OCI-LY1 (cell line): ENCODE measurements around the gene FDXR.

Experiments
- H2AFZ ChIP-seq: fragments of 200-600 bp; sonication (generic), shearing (Covaris generic); 2 replicates; pipeline ENCODE4 v1.6.0; 2014; ENCODE audit warnings: antibody characterized with exemption, mild to moderate bottlenecking, low read length
- H3F3A ChIP-seq: fragments of 200-600 bp; sonication (generic), shearing (Covaris generic); 2 replicates; pipeline ENCODE4 v1.6.0; 2014; ENCODE audit warnings: mild to moderate bottlenecking, antibody characterized with exemption, low read length, moderate library complexity; ENCODE audit not compliant: insufficient read depth
- H3K27ac ChIP-seq: fragments of 200-600 bp; sonication (generic); 2 replicates; pipeline ENCODE4 v1.5.1; 2014; ENCODE audit warnings: low read length, mixed run types, mild to moderate bottlenecking, low read depth; ENCODE audit not compliant: poor library complexity, severe bottlenecking
- H3K27me3 ChIP-seq: fragments of 200-600 bp; sonication (generic); 2 replicates; pipeline ENCODE4 v1.6.0; 2014; ENCODE audit warnings: antibody characterized with exemption, mild to moderate bottlenecking, low read length, moderate library complexity; ENCODE audit not compliant: insufficient read depth
- H3K36me3 ChIP-seq: fragments of 200-600 bp; sonication (generic); 2 replicates; pipeline ENCODE4 v1.6.1; 2014; ENCODE audit warnings: mild to moderate bottlenecking, antibody characterized with exemption, low read length, moderate library complexity, mixed read lengths; ENCODE audit not compliant: insufficient read depth
- H3K4me1 ChIP-seq: fragments of 200-600 bp; sonication (generic); 2 replicates; pipeline ENCODE4 v1.5.1; 2014; ENCODE audit warnings: mild to moderate bottlenecking, low read length, moderate library complexity; ENCODE audit not compliant: insufficient read depth, severe bottlenecking
- H3K4me2 ChIP-seq: fragments of 200-600 bp; sonication (generic), shearing (Covaris generic); 2 replicates; pipeline ENCODE4 v1.6.1; 2014; ENCODE audit warnings: low read length
- H3K4me3 ChIP-seq: fragments of 200-600 bp; sonication (generic); 2 replicates; pipeline ENCODE4 v1.5.1; 2014; ENCODE audit warnings: low read length, low read depth, mild to moderate bottlenecking, mixed read lengths; ENCODE audit not compliant: poor library complexity, severe bottlenecking
- H3K79me2 ChIP-seq: fragments of 200-600 bp; shearing (Covaris generic); 2 replicates; pipeline ENCODE4 v1.6.1; 2016; ENCODE audit warnings: mixed run types, low read length, mixed read lengths; ENCODE audit not compliant: insufficient read depth
- H3K9ac ChIP-seq: fragments of 200-600 bp; sonication (generic), shearing (Covaris generic); 2 replicates; pipeline ENCODE4 v1.6.1; 2014; ENCODE audit warnings: mild to moderate bottlenecking, low read length, mixed read lengths
- H3K9me2 ChIP-seq: fragments of 200-600 bp; sonication (generic), shearing (Covaris generic); 2 replicates; pipeline ENCODE4 v1.6.1; 2014; ENCODE audit warnings: low read depth, mild to moderate bottlenecking, low read length, mixed read lengths
- H3K9me3 ChIP-seq: fragments of 200-600 bp; shearing (Covaris generic); 2 replicates; pipeline ENCODE4 v1.6.1; 2014; ENCODE audit warnings: low read length, mixed read lengths
- H4K20me1 ChIP-seq: fragments of 200-600 bp; sonication (generic), shearing (Covaris generic); 2 replicates; pipeline ENCODE4 v1.6.0; 2016; ENCODE audit warnings: mild to moderate bottlenecking, low read length; ENCODE audit not compliant: insufficient read depth
- EZH2 ChIP-seq: fragments of 200-600 bp; sonication (generic), shearing (Covaris generic); IDR thresholded peaks from 2 replicates; pipeline ENCODE4 v1.8.0; 2017; ENCODE audit warnings: borderline replicate concordance, mixed run types, mild to moderate bottlenecking, antibody characterized with exemption, low read length, moderate library complexity, mixed read lengths
- TF ChIP-seq, protein P1 (sequence below): fragments of 200-600 bp; sonication (generic), shearing (Covaris generic); IDR thresholded peaks from 2 replicates; pipeline ENCODE4 v1.5.1; 2017; ENCODE audit warnings: mild to moderate bottlenecking, antibody characterized with exemption, low read length, moderate library complexity, mixed read lengths

Gene FDXR

DNA sequence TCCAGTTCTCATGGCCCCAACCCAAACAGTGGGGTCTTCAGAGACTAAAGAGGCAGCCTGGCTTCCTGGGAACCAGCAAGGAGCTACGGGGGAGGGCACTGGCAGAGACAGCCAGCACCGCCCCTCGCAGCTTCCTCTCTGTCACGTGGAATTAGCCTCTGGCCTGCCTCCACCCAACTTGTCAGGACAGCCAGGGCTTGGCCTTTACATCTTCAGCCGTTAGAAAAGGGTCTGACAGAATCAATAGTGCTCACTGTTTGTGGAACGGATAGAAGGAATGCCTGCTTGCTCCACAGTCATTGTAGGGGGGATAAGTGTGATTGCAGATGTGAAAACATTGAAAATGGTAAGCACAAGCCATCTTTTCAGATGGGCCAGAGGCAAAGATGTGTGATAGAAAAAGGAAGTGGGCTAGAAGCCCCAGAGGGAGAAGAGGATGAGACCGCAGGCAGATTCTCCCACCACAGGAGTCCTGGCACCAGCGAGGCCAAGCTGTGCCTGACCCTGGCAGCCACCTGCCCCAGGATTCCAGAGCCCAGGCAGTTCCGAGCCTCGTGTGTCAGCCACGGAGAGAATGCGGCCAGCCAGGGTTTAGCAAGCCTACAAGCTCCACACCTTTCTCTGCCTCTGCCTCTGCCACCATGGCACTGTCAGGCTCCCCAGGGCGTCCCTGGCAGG is 31.7 kb downstream of the FDXR start:
- peaks cover 2% of the 10 kb centered on the region; the same call in 1 of the 2 replicates for H3K36me3 ChIP-seq
- no peaks in the 10 kb centered on the region for H4K20me1 ChIP-seq
- TF ChIP-seq, protein P1, sequence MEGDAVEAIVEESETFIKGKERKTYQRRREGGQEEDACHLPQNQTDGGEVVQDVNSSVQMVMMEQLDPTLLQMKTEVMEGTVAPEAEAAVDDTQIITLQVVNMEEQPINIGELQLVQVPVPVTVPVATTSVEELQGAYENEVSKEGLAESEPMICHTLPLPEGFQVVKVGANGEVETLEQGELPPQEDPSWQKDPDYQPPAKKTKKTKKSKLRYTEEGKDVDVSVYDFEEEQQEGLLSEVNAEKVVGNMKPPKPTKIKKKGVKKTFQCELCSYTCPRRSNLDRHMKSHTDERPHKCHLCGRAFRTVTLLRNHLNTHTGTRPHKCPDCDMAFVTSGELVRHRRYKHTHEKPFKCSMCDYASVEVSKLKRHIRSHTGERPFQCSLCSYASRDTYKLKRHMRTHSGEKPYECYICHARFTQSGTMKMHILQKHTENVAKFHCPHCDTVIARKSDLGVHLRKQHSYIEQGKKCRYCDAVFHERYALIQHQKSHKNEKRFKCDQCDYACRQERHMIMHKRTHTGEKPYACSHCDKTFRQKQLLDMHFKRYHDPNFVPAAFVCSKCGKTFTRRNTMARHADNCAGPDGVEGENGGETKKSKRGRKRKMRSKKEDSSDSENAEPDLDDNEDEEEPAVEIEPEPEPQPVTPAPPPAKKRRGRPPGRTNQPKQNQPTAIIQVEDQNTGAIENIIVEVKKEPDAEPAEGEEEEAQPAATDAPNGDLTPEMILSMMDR: no peak
- no peak for TF ChIP-seq EZH2
- H3K4me1 ChIP-seq: peaks cover 9% of the 10 kb centered on the region
- H3K4me3 ChIP-seq: no peak overlapping the region
- no peaks in the 10 kb centered on the region for H3K9me3 ChIP-seq
- no peaks in the 10 kb centered on the region for H3K79me2 ChIP-seq
- H3K4me2 ChIP-seq: no peak overlapping the region
- H3F3A ChIP-seq: no peaks in the 10 kb centered on the region
- H3K9me2 ChIP-seq: no peaks in the 10 kb centered on the region
- H3K9ac ChIP-seq: no peak overlapping the region
- no peaks in the 10 kb centered on the region for H3K27me3 ChIP-seq
- H2AFZ ChIP-seq: no peak overlapping the region
- H3K27ac ChIP-seq: no peak overlapping the region

DNA sequence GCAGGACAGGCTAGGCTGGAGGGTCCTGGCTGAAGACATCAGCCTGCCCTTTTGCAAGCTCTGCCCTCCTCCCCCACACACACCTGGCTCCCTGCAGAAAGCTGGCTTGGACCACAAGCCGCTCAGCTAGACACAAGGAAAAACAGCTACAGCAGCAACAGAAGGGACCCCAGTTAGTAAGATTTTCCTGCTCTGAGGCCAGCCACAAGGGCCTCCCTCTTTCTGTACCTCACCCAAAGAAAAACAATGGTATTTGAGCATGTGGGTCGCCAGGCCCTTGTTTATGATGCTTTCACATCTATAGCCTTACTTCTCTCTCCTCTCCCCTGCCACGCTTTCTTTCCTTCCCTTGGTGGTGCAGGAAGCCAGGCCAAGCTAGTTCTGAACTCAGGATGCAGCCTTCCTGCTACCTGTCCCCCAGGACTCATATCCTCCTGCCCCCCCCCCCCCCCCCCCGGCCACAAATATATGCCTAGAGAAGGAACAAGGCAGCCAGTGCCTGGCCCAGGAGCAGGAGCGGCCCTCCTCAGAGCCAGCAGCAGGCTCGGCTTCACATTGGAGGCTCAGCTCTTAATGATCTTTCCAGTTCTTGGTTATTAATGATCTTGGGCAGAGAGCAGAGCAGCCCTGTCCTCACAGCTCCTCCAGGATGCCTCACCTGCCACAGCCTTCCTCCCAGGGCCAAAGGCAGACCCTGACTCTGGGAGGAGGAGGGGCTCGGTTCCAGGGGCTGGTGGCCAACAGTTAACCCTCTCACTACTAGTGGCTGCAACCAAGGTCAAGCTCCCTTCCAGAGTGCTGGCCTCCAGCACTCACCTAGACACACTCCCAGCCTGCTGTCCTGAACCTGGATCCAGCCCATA is 32.6 kb downstream of the FDXR start:
- no peak overlapping the region for H2AFZ ChIP-seq
- no peak overlapping the region for H3K4me2 ChIP-seq
- no peaks in the 10 kb centered on the region for H3K9me2 ChIP-seq
- no peaks in the 10 kb centered on the region for H3K27me3 ChIP-seq
- H3K36me3 ChIP-seq: peaks cover 4% of the 10 kb centered on the region; the same call in 1 of the 2 replicates
- peaks cover 9% of the 10 kb centered on the region for H3K4me1 ChIP-seq
- H3K79me2 ChIP-seq: no peaks in the 10 kb centered on the region
- H4K20me1 ChIP-seq: no peaks in the 10 kb centered on the region
- H3K4me3 ChIP-seq: no peak overlapping the region
- TF ChIP-seq, protein P1: no peak
- TF ChIP-seq EZH2: no peak
- no peak overlapping the region for H3K27ac ChIP-seq
- H3F3A ChIP-seq: no peaks in the 10 kb centered on the region
- H3K9ac ChIP-seq: no peak overlapping the region
- no peaks in the 10 kb centered on the region for H3K9me3 ChIP-seq

- Histone ChIP-seq H3K9ac (no peak overlapping the region), H3K27ac (no peak overlapping the region), H3K4me2 (no peak overlapping the region), H3K27me3 (no peaks in the 10 kb centered on the region), H3K4me3 (no peak overlapping the region), H3K9me3 (no peaks in the 10 kb centered on the region), H3K36me3 (peaks cover 4% of the 10 kb centered on the region; the same call in 1 of the 2 replicates), H3K9me2 (no peaks in the 10 kb centered on the region), H2AFZ (no peak overlapping the region), H4K20me1 (no peaks in the 10 kb centered on the region), H3K4me1 (peaks cover 18% of the 10 kb centered on the region), H3K79me2 (no peaks in the 10 kb centered on the region), H3F3A (no peaks in the 10 kb centered on the region)
- no peak for TF ChIP-seq EZH2
- TF ChIP-seq, protein P1: no peak
Observed at GRCh38 chr17:74838274-74838673, 34.5 kb downstream of the FDXR start.
